Spleen (tissue), 11 donors: ENCODE results near the gene SIPA1. TPM values are rescaled to one million over a fixed set of nuclear protein-coding genes. Genes with fewer than 3 reads are reported as not detected.
A peak's percentile ranks its signal among the peaks of the same experiment; 100 is the strongest.

ENCODE experiments used
- DNase-seq: peaks from one replicate; pipeline ENCODE4 v3.0.0-alpha.2; 2020
- H3K27ac ChIP-seq, 8 donors: fragments of 200-600 bp; sonication (generic) in 7 of 8; 1 replicate in 4 of 8; 2 replicates in 4 of 8; pipeline versions ENCODE4 v1.5.0 to v1.8.0; 2016 to 2021; ENCODE audit warnings: inconsistent platforms in 4 of 8, mild to moderate bottlenecking in 4 of 8, moderate library complexity in 1 of 8
- H3K27me3 ChIP-seq, 7 donors: fragments of 200-600 bp; sonication (generic) in 6 of 7; replicated peaks in 1 of 7; 1 replicate in 4 of 7; 2 replicates in 3 of 7; pipeline versions ENCODE4 v1.5.0 to v1.8.0; 2016 to 2021; ENCODE audit warnings: inconsistent platforms in 3 of 7, mild to moderate bottlenecking in 1 of 7
- H3K36me3 ChIP-seq, 6 donors: fragments of 200-600 bp; sonication (generic) in 5 of 6; 1 replicate in 4 of 6; 2 replicates in 2 of 6; pipeline versions ENCODE4 v1.5.0 to v1.8.0; 2016 to 2021; ENCODE audit warnings: inconsistent platforms in 2 of 6
- H3K4me1 ChIP-seq, 6 donors: fragments of 200-600 bp; sonication (generic) in 5 of 6; 1 replicate in 3 of 6; 2 replicates in 3 of 6; pipeline versions ENCODE4 v1.5.0 to v1.8.0; 2016 to 2021; ENCODE audit warnings: inconsistent platforms in 3 of 6
- H3K4me3 ChIP-seq, 8 donors: fragments of 200-600 bp; sonication (generic) in 7 of 8; 1 replicate in 4 of 8; 2 replicates in 4 of 8; pipeline versions ENCODE4 v1.5.0 to v1.8.0; 2016 to 2021; ENCODE audit warnings: inconsistent platforms in 4 of 8, mild to moderate bottlenecking in 4 of 8, moderate library complexity in 2 of 8
- H3K9me3 ChIP-seq, 8 donors: fragments of 200-600 bp; sonication (generic) in 7 of 8; 1 replicate in 4 of 8; 2 replicates in 4 of 8; pipeline versions ENCODE4 v1.5.0 to v1.8.0; 2016 to 2021; ENCODE audit warnings: inconsistent platforms in 4 of 8
- CTCF ChIP-seq, 11 experiments: fragments of 200-600 bp in 7 of 11; fragments of 450-650 bp in 4 of 11; sonication (generic) in 4 of 11; IDR thresholded peaks in 8 of 11; conservative IDR thresholded peaks in 3 of 11; 1 replicate in 7 of 11; 2 replicates in 4 of 11; pipeline versions ENCODE4 v1.4.0 to v1.8.0; 2016 to 2021; ENCODE audit warnings: antibody characterized with exemption in 11 of 11, inconsistent platforms in 4 of 11, mild to moderate bottlenecking in 1 of 11
- POLR2A ChIP-seq, 3 donors: fragments of 450-650 bp; IDR thresholded peaks; one replicate each; pipeline ENCODE4 v1.5.1; 2017; ENCODE audit warnings: antibody characterized with exemption in 3 of 3, mild to moderate bottlenecking in 1 of 3
- POLR2AphosphoS5 ChIP-seq, 3 donors: sonication (generic); formaldehyde crosslinking; IDR thresholded peaks; one replicate each; pipeline ENCODE4 v1.5.1; 2017; ENCODE audit warnings: antibody characterized with exemption in 3 of 3
- WGBS, 5 donors: extraction: QIAGEN DNeasy Blood & Tissue Kit in 3 of 5; methylation state at CpG; one replicate each; pipeline versions ENCODE4 v1.1.5 to v1.1.7; 2013 to 2018; 5-methylcytosine and 5-hydroxymethylcytosine counted together
- intact Hi-C: fragments of 100-400 bp; cut with DNase I; formaldehyde crosslinking; loops from one replicate; pipeline ENCODE4 v1.15.0; 2023; ENCODE audit warnings: low total_unique reads
- polyA plus RNA-seq, 3 donors: library from polyadenylated mRNA; stranded (reverse); fragments of 200-250 nt; gene quantifications; one replicate each; pipeline ENCODE4 v1.2.1, GENCODE V29; 2013
- total RNA-seq, 7 donors: library from RNA; depleted of rRNA in 3 of 7; stranded (reverse); fragments of >200 nt in 3 of 7; fragmentation: NEBNext Ultra II Directional in 4 of 7; extraction: Animal tissue kit (Norgen Biotek cat#: 25700) in 4 of 7; gene quantifications; one replicate each; pipeline versions ENCODE4 v1.1.0 to v1.2.1, GENCODE V29; 2016 to 2021
- donor health status: healthy with polysubstance abuse.
- donor health status: DM: no; HTN: no; CAD: no; lungs with moderate emphysema.
- donor health status: DM: no; HTN: no; CAD: no.
- donor health status: Bipolar disorder and iron deficiency.
- donor health status: healthy.
- donor health status: DM: no; HTN: no; CAD: no.
- donor health status: DM: yes; HTN: yes; CAD: no.

SIPA1 gene
- total and polyA plus RNA-seq, 10 donors: 167 to 423 (median 272) TPM

DNA sequence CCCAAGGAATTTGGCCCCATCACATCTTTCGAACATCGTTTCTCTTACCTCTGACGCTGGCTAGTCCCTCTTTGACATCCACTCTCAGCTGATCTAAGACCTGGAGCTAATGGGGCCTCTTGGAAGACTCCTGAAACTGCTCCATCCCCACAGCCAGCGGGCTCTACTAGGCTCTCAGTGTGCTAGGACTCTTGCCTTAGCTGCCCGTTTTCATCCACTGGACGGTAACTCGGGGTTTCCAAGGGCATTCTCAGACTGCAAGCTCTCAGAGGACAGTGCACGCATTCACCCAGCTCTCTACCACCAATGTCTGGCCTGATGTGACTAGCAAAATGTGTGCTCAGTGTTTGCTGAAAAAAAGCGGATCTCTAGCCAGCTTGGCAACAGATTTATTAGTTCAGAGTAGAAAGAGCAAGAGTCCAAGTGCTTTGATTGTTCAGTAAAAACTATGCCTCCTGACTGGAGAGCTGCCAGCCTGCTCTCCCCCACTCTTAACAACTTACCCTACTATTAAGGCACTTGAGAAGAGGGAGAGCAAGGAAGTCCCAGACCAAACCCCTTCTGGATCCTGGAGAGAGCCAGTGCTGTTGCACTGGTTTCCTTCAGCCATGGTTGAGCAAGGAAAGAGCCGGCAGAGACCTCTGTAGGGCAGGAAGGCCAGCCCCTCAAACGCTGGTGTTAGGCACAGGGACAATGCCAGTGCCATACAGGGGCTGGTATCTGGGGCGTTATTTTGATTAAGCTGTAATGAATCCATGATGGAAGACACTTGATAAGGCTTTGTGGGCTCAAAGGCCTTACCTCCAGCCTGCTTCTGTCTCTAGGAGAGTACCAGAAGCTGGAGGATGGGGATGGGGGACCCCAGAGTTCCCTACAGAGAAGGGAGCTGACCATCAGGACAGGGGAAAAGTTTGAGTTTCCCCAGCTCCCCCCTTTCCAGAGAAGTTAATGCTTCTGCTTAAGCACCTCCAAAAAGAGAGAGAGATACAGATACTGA, 15.6 kb downstream of the SIPA1 start:
- H3K4me1 ChIP-seq: peaks cover 32 to 92% (median 63%) of the 10 kb centered on the region in 6 donors
- peak overlapping the region; percentile 35 to 83 (median 54) for H3K4me3 ChIP-seq
- WGBS, 5 donors: 35 to 47% (median 40%) methylated on average over 12 of the region's 12 CpGs
- no peaks in the 10 kb centered on the region for H3K27me3 ChIP-seq
- TF ChIP-seq POLR2AphosphoS5 (IDR thresholded peaks at IDR 0.05) (peak in 1 of 3 donors; percentile 3), POLR2A (IDR thresholded peaks at IDR 0.05) (no peak)
- intact Hi-C loops: no loop called here
- H3K27ac ChIP-seq: peak overlapping the region; percentile 92 to 99 (median 96)
- peak; percentile 59 for DNase-seq
- H3K36me3 ChIP-seq: peaks cover 19 to 85% (median 76%) of the 10 kb centered on the region in 6 donors
- H3K9me3 ChIP-seq: no peaks in the 10 kb centered on the region

DNA sequence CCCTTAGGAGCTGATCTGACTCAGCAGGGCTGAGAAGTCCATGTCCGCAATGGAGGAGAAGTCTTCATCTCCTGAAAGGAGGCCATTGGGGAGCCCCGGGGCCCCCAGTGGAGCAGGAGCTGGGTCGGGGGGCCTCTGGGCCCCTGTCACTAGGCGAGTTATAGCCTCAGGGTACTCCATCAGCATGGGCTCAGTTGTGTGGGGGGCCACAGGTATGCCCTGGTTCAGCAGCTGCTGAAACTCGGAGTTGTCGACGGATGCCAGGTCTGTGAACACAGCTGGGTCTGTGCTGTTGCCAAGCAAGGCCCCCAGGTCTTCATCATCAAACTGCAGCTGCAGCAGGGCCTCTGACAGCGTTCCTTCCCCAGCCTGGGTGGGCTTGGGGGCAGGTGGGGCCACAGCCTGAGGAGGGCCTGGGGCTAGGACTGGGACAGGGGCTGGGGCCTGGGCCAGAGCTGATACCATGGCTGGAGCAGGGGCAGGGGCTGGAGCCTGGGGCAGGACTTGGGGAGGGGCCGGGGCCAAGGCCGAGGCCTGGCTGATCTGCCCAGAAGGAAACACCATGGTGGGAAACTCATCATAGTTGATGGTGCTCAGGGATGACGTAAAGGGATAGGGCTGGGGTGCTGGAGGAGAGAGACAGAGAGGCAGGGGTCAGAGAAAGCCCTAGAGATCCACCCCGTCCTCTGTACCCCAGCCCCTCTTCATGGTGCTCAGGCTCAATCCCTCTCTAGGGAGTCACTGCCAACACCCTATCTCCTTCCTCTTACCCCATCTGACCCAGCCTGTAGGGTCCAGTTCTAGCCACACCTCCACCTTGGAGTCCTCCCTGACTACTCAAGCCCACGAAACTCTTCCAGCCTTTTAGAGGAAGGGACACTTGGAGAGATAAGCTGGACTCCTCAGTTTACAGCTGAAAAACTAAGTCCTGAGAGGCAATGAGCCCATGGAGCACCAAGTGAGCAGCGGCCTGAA, 16.8 kb downstream of the SIPA1 start:
- no peaks in the 10 kb centered on the region for H3K9me3 ChIP-seq
- H3K36me3 ChIP-seq: peaks cover 11 to 85% (median 76%) of the 10 kb centered on the region in 6 donors
- DNase-seq: peak; percentile 80
- no peaks in the 10 kb centered on the region for H3K27me3 ChIP-seq
- H3K27ac ChIP-seq: peak overlapping the region; percentile 92 to 99 (median 96)
- TF ChIP-seq POLR2A (IDR thresholded peaks at IDR 0.05) (no peak), POLR2AphosphoS5 (IDR thresholded peaks at IDR 0.05) (peak; percentile 4 to 77 (median 53)), CTCF (IDR thresholded peaks at IDR 0.05 in 8 of 11, conservative IDR thresholded peaks at IDR 0.05 in 3 of 11) (no peak)
- peaks cover 32 to 92% (median 64%) of the 10 kb centered on the region in 6 donors for H3K4me1 ChIP-seq
- intact Hi-C loops: no loop called here
- whole genome bisulfite sequencing, 5 donors: 89 to 98% (median 92%) methylated on average over 7 to 14 of the region's 14 CpGs
- no peak overlapping the region for H3K4me3 ChIP-seq

DNA sequence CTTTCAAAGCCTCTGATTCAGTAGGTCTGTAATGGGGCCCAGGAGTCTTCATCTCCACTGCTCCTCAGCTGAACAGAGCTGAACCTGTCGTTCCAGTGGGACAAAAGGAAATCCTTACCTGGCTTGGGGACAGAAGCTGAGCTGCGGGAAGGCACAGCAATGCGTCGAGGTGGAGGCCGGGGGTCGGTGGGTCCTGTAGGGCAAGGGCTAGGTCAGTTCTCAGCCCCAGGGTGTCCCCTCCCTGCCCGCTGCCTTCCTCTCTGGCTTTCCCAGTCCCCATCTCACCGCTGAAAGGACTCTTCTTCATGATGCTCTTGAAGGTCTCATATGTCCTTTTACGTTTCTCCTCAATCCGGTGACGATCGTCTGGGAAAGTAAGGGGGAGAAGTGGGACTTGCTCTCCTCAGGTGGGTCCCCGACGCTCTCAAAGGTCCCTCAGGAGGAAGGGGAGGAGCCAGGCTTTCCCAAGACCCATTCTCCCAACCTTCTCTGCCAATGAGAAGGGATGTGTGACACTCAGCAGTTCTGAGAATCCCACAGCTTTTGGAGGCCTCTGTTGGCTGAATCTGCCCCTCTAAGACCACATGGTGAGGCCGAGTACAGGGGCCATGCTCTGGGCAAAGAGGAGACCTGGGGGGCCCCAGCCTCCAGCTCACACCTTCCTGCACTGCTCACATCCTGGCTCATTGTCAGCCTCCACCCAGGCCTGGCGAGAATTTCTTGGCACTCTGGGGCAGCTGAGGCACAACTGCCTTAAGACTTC, 17.9 kb downstream of the SIPA1 start:
- 86 to 92% (median 87%) methylated on average over 15 to 16 of the region's 16 CpGs for WGBS, 5 donors
- Histone ChIP-seq H3K27ac (peak overlapping the region in 3 of 8 donors; percentile 2 to 99 (median 98)), H3K4me3 (no peak overlapping the region), H3K9me3 (no peaks in the 10 kb centered on the region), H3K36me3 (peaks cover 9 to 85% (median 75%) of the 10 kb centered on the region in 6 donors), H3K4me1 (peaks cover 31 to 92% (median 61%) of the 10 kb centered on the region in 6 donors), H3K27me3 (no peaks in the 10 kb centered on the region)
- DNase-seq: peak; percentile 61
- intact Hi-C loops: no loop called here
- no peak for TF ChIP-seq POLR2A (IDR thresholded peaks at IDR 0.05)
- peak in 2 of 3 donors; percentile 40 to 68 for TF ChIP-seq POLR2AphosphoS5 (IDR thresholded peaks at IDR 0.05)

DNA sequence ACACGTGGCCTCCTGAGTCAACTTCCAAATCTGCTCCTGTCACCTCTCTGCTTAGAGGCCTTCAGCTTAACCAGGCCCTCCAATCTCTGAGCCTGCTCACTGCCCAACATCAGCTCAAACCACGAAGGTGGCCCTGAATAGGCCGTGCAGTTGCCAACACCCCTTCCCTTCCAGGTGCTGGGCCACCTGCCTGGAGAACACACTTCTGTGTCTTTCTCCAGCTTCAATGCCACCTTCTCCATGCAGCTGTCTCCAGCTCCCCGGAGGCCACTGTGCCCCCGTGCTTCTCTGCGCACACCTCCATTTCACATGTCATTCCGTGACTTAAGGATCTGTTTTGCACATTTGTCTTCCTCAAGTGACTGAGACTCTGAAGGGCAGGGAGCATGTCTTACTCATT, 19.5 kb downstream of the SIPA1 start:
- intact Hi-C loops: no loop called here
- Histone ChIP-seq H3K36me3 (peaks cover 9 to 87% (median 78%) of the 10 kb centered on the region in 6 donors), H3K27ac (no peak overlapping the region), H3K27me3 (no peaks in the 10 kb centered on the region), H3K4me3 (no peak overlapping the region), H3K9me3 (no peaks in the 10 kb centered on the region), H3K4me1 (peaks cover 26 to 92% (median 60%) of the 10 kb centered on the region in 6 donors)
- peak; percentile 71 for DNase-seq
- WGBS, 5 donors: 87 to 93% (median 90%) methylated on average over 7 of the region's 7 CpGs
- TF ChIP-seq CTCF (IDR thresholded peaks at IDR 0.05 in 8 of 11, conservative IDR thresholded peaks at IDR 0.05 in 3 of 11) (no peak), POLR2AphosphoS5 (IDR thresholded peaks at IDR 0.05) (peak in 2 of 3 donors; percentile 23 to 31)
